ENCODE measurements around the gene KIF26B. TPM values are rescaled to one million over a fixed set of nuclear protein-coding genes. Genes with fewer than 3 reads are reported as not detected.
A peak's percentile ranks its signal among the peaks of the same experiment; 100 is the strongest.

The KIF26B gene
- total RNA-seq = 1 to 10 TPM in 3 of 5 donors, under 1 TPM in 1, not detected in 1; 0.89 to 3.2 (median 2.1) TPM
- under 1 TPM; 0.15 to 0.56 (median 0.33) TPM for polyA plus RNA-seq
- long read RNA-seq, donor 1 = 0 reads
- long read RNA-seq, donor 2, partial matches to known transcripts = 0 of 2 reads
- long read RNA-seq, donor 2, other reads (novel, unspliced or antisense) = 0 of 2 reads
- long read RNA-seq, donor 3 = 0 reads
- long read RNA-seq, donor 4 = 0 reads
- long read RNA-seq, donor 5 = 0 reads
- long read RNA-seq, donor 6 = 0 reads
- long read RNA-seq, donor 7 = 0 reads
- long read RNA-seq, donor 8 = 0 reads
- long read RNA-seq, donor 9 = 0 reads
- long read RNA-seq, donor 10 = 0 reads

- Histone ChIP-seq H3K36me3 (no peaks in the 10 kb centered on the region), H3K27me3 (peaks cover 0 to 60% (median 44%) of the 10 kb centered on the region in 3 donors), H3K9me3 (no peaks in the 10 kb centered on the region), H3K4me3 (peak within 1 kb of the TSS; percentile 64 to 71 (median 66)), H3K27ac (peak within 1 kb of the TSS in 4 of 5 donors; percentile 47 to 75 (median 66)), H3K4me1 (peaks cover 35 to 47% (median 44%) of the 10 kb centered on the region in 4 donors)
- peak in 1 of 2 donors; percentile 80 for DNase-seq
- TF ChIP-seq EP300 (IDR thresholded peaks at IDR 0.05) (no peak), POLR2AphosphoS5 (IDR thresholded peaks at IDR 0.05) (no peak), CTCF (IDR thresholded peaks at IDR 0.05) (no peak), POLR2A (IDR thresholded peaks at IDR 0.05) (no peak)
- WGBS, 5 donors = 0 to 1% (median 1%) methylated on average over 26 to 83 of the region's 83 CpGs
- intact Hi-C loops (cut with DNase I; ENCODE audit: low total_unique reads) = loop anchor here (5.0 to 10.0 kb wide), 2 partner anchors 848 to 970 kb away; no protein-coding TSS in a partner anchor
Measured at GRCh38 chr1:245154429-245155271, at the start of gene KIF26B. Gene KIF26B, plus strand, starts transcription at chr1:245154985. Its CDS starts 440 bp downstream, at chr1:245155425.

- DNase-seq = no peak
- Histone ChIP-seq H3K27me3 (no peaks in the 10 kb centered on the region), H3K27ac (no peak overlapping the region), H3K4me1 (no peaks in the 10 kb centered on the region), H3K9me3 (no peaks in the 10 kb centered on the region), H3K4me3 (no peak overlapping the region), H3K36me3 (no peaks in the 10 kb centered on the region)
- TF ChIP-seq EP300 (IDR thresholded peaks at IDR 0.05) (no peak), POLR2AphosphoS5 (IDR thresholded peaks at IDR 0.05) (no peak), CTCF (IDR thresholded peaks at IDR 0.05) (no peak), POLR2A (IDR thresholded peaks at IDR 0.05) (no peak)
- intact Hi-C loops (cut with DNase I; ENCODE audit: low total_unique reads) = no loop called here
- WGBS, 5 donors = 92 to 98% (median 97%) methylated on average over 3 of the region's 3 CpGs
Measured at GRCh38 chr1:245105042-245105441, 49.7 kb upstream of the KIF26B start.

DNA sequence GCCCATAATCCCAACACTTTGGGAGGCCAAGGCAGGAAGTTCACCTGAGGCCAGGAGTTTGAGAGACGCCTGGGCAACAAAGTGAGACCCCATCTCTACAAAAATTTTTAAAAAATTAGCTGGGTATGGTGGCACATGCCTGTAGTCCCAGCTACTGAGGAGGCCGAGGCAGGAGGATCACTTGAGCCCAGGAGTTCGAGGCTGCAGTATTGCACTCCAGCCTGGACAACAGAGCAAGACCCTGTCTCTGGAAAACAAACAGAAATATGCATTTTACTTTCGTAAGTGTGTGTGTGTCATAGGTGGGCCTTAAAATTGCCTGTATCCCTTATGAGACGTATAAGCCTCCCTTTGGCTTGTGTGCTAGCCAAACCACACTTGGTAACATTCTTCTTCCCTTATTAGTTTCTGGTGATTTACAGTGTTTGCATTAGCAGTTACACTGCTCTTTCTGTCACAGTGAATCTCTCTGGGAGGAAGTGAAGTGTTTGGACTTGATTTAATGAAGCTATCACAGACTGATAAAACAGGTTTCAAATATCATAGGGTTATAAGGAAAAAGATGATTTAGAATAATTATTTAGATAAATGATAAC, 48.9 kb upstream of the KIF26B start:
- intact Hi-C loops (cut with DNase I; ENCODE audit: low total_unique reads) = no loop called here
- no peaks in the 10 kb centered on the region for H3K36me3 ChIP-seq
- no peak for TF ChIP-seq CTCF (IDR thresholded peaks at IDR 0.05)
- TF ChIP-seq EP300 (IDR thresholded peaks at IDR 0.05) = no peak
- TF ChIP-seq POLR2AphosphoS5 (IDR thresholded peaks at IDR 0.05) = no peak
- no peak for TF ChIP-seq POLR2A (IDR thresholded peaks at IDR 0.05)
- WGBS, 5 donors = 91 to 96% (median 93%) methylated on average over 5 of the region's 5 CpGs
- H3K4me3 ChIP-seq = no peak overlapping the region
- no peak overlapping the region for H3K27ac ChIP-seq
- H3K4me1 ChIP-seq = no peaks in the 10 kb centered on the region
- DNase-seq = no peak
- no peaks in the 10 kb centered on the region for H3K27me3 ChIP-seq
- H3K9me3 ChIP-seq = no peaks in the 10 kb centered on the region

GRCh38 chr1:245107776-245108114, 47.0 kb upstream of the KIF26B start:
- no peaks in the 10 kb centered on the region for H3K36me3 ChIP-seq
- H3K27ac ChIP-seq = no peak overlapping the region
- no peaks in the 10 kb centered on the region for H3K9me3 ChIP-seq
- TF ChIP-seq CTCF (IDR thresholded peaks at IDR 0.05) (no peak), POLR2A (IDR thresholded peaks at IDR 0.05) (no peak), EP300 (IDR thresholded peaks at IDR 0.05) (no peak), POLR2AphosphoS5 (IDR thresholded peaks at IDR 0.05) (no peak)
- intact Hi-C loops (cut with DNase I; ENCODE audit: low total_unique reads) = no loop called here
- no peaks in the 10 kb centered on the region for H3K27me3 ChIP-seq
- 92 to 97% (median 94%) methylated on average over 7 of the region's 7 CpGs for WGBS, 5 donors
- no peak for DNase-seq
- no peak overlapping the region for H3K4me3 ChIP-seq
- no peaks in the 10 kb centered on the region for H3K4me1 ChIP-seq

All from stomach (tissue), 19 donors.